ENCODE data around the gene JAK1. TPM values are rescaled to one million over a fixed set of nuclear protein-coding genes. Genes with fewer than 3 reads are reported as not detected.

Gene JAK1
- total RNA-seq, 1 donor from 2014 or later = 152 TPM

DNA sequence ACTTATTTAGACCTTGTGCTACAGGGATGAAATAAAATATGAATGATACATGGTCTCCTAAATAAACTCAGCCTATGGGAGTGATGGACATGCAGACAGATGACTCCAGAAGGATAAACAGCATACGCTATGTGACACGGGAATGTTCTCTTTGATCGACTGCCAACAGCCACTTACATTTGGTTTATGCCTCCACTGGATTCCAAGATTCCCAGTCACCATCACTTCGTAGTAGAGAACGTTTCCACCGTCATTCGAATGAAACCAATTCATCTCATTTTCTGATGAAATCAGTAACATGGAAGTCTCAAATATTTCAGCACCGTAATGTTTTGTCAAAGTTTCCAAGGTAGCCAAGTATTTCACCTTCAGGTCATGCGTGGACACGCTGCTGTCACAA, 99.7 kb downstream of the JAK1 start:
- Histone ChIP-seq H3K9me3 (no peaks in the 10 kb centered on the region), H3K4me1 (peaks cover 17% of the 10 kb centered on the region), H3K4me3 (no peak overlapping the region), H3K27me3 (no peaks in the 10 kb centered on the region), H3K27ac (no peak overlapping the region), H3K36me3 (peaks cover 70% of the 10 kb centered on the region)
- DNase-seq (no peak), ATAC-seq (no peak)
- intact Hi-C loops (cut with DNase I) = no loop called here
- no peak for TF ChIP-seq CTCF (IDR thresholded peaks at IDR 0.05)

DNA sequence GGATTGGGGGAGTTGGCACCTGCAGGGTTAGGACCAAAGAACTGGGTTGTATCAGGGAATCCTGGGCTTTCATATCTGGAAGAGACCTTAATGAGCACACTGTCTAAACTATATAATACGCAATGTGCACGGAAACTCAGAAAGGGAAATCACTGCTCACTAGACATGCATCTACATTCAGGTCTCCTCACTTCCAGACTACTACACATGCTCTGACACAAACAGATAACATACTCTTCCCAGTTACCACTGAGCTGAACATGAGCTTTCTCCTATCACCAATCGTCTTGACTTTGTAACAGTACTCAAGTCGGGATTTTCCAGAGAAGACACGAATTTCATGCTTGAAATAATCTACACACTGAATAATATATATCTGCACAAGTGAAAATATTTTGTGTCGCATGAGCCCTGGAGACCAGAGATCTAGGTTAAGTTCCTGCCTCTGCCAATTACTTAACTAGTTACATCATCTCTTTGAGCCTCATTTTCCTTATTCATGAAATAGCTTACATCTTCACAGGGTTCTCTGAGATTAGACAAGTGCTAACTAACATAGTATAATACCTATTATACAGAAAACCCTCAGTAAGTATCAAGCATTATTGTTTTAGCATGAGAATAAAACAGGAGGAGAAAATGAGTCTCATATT, 101.1 kb downstream of the JAK1 start:
- ATAC-seq (no peak), DNase-seq (no peak)
- intact Hi-C loops (cut with DNase I) = no loop called here
- Histone ChIP-seq H3K27ac (peak overlapping the region; percentile 68), H3K4me1 (peaks cover 17% of the 10 kb centered on the region), H3K27me3 (no peaks in the 10 kb centered on the region), H3K4me3 (no peak overlapping the region), H3K36me3 (peaks cover 67% of the 10 kb centered on the region), H3K9me3 (no peaks in the 10 kb centered on the region)
- TF ChIP-seq CTCF (IDR thresholded peaks at IDR 0.05) = no peak

GRCh38 chr1:64864018-64864940, 102.1 kb downstream of the JAK1 start:
- Histone ChIP-seq H3K36me3 (peaks cover 69% of the 10 kb centered on the region), H3K9me3 (no peaks in the 10 kb centered on the region), H3K4me1 (peaks cover 17% of the 10 kb centered on the region), H3K4me3 (no peak overlapping the region), H3K27me3 (no peaks in the 10 kb centered on the region), H3K27ac (peak overlapping the region; percentile 68)
- ATAC-seq (peak; percentile 93), DNase-seq (peak; percentile 82)
- TF ChIP-seq CTCF (IDR thresholded peaks at IDR 0.05) = no peak
- intact Hi-C loops (cut with DNase I) = no loop called here

DNA sequence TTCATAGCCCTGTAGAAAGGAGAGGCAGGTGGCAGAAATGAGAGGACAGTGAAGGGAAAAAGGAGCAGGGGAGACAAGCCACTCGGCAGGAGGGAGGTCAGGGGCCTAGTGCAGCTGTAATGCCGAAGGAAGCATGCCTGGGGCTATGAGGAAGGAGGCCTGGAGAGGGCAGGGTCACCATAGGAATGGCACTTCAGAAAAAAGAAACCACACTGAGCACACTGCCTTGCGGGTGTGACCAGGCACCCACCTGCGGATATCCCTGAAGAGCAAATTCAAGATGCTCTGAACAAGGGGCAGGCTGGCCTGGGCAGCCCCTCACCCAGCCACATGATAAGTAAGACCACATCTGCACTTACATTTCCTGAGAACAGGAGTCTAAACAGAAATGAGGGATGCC, 104.7 kb downstream of the JAK1 start:
- Histone ChIP-seq H3K9me3 (no peaks in the 10 kb centered on the region), H3K4me1 (peaks cover 18% of the 10 kb centered on the region), H3K36me3 (peaks cover 71% of the 10 kb centered on the region), H3K4me3 (no peak overlapping the region), H3K27ac (no peak overlapping the region), H3K27me3 (no peaks in the 10 kb centered on the region)
- peak; percentile 35 for TF ChIP-seq CTCF (IDR thresholded peaks at IDR 0.05)
- intact Hi-C loops (cut with DNase I) = no loop called here
- no peak for DNase-seq
- peak; percentile 70 for ATAC-seq

- no peak overlapping the region for H3K27ac ChIP-seq
- no peaks in the 10 kb centered on the region for H3K27me3 ChIP-seq
- no peak for DNase-seq
- H3K36me3 ChIP-seq = peaks cover 82% of the 10 kb centered on the region
- peaks cover 4% of the 10 kb centered on the region for H3K4me1 ChIP-seq
- no peak for TF ChIP-seq CTCF (IDR thresholded peaks at IDR 0.05)
- H3K9me3 ChIP-seq = no peaks in the 10 kb centered on the region
- no peak for ATAC-seq
- intact Hi-C loops (cut with DNase I) = no loop called here
- H3K4me3 ChIP-seq = no peak overlapping the region
Measured at GRCh38 chr1:64857347-64857746, 109.0 kb downstream of the JAK1 start.
